Measurements from ENCODE around the gene CERS4. TPM values are rescaled to one million over a fixed set of nuclear protein-coding genes. Genes with fewer than 3 reads are reported as not detected.

CERS4 gene
- total and polyA plus RNA-seq, 2 experiments from 2014 or later: 68.5 to 109 TPM

DNA sequence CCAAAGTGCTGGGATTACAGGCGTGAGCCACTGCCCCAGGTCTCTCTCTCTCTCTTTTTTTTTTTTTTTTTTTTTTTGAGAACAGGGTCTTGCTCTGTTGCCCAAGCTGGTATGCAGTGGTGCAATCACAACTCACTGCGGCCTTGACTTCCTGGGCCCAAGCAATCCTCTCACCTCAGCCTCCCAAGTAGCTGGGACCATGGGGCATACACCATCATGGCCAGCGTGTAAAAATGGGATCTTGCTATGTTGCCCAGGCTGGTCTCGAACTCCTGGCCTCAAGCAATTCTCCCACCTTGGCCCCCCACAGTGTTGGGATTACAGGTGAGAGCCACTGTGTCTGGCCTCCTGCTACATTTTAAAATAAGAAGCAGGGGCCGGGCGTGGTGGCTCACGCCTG, 40.6 kb upstream of the CERS4 start:
- Mint-ChIP-seq H3K27me3 (ENCODE audit: insufficient read depth, low read depth, poor library complexity) (no peaks in the 10 kb centered on the region), H3K4me3 (no peak overlapping the region), H3K9me3 (no peaks in the 10 kb centered on the region), H3K36me3 (ENCODE audit: low read depth) (no peaks in the 10 kb centered on the region), H3K4me1 (peaks cover 6% of the 10 kb centered on the region; the same call in 2 of the 3 replicates), H3K27ac (no peak overlapping the region)
- H3K4me3 ChIP-seq: no peak overlapping the region
- H4K20me1 ChIP-seq (replicated peaks; ENCODE audit: insufficient read depth): no peaks in the 10 kb centered on the region
- H3K4me2 ChIP-seq: no peak overlapping the region
- no peaks in the 10 kb centered on the region for H3K9me2 ChIP-seq (ENCODE audit: insufficient read depth)
- no peaks in the 10 kb centered on the region for H3K79me2 ChIP-seq (replicated peaks; ENCODE audit: insufficient read depth)
- no peak overlapping the region for H2AFZ ChIP-seq
- 0 out of 2 replicates have a peak, but pooled peaks cover 6% of the 10 kb centered on the region for H3F3A ChIP-seq (replicated peaks; ENCODE audit: low read depth)
- H3K36me3 ChIP-seq (ENCODE audit: insufficient read depth): no peaks in the 10 kb centered on the region
- no peak overlapping the region for H3K27ac ChIP-seq (ENCODE audit: low read depth)
- DNase-seq (ENCODE audit: low spot score) (no peak), ATAC-seq (no peak)
- no peaks in the 10 kb centered on the region for H3K27me3 ChIP-seq (ENCODE audit: insufficient read depth)
- H3K4me1 ChIP-seq (ENCODE audit: insufficient read depth): peaks cover 7% of the 10 kb centered on the region; the same call in 1 of the 2 replicates
- no peak for TF ChIP-seq EZH2 (IDR thresholded peaks at IDR 0.05; ENCODE audit: low read depth, unreplicated experiment)
- no peak for TF ChIP-seq CTCF (conservative IDR thresholded peaks at IDR 0.05; ENCODE audit: low read depth in 2 of 2)
- TF ChIP-seq CREB1 (CRISPR knock-in tag; IDR thresholded peaks at IDR 0.05; ENCODE audit: low read depth): no peak
- TF ChIP-seq NANOG (IDR thresholded peaks at IDR 0.05; ENCODE audit: borderline replicate concordance): no peak
- no peak for TF ChIP-seq ZNF331 (CRISPR knock-in tag; IDR thresholded peaks at IDR 0.05; ENCODE audit: low read depth)
- TF ChIP-seq, protein P1, sequence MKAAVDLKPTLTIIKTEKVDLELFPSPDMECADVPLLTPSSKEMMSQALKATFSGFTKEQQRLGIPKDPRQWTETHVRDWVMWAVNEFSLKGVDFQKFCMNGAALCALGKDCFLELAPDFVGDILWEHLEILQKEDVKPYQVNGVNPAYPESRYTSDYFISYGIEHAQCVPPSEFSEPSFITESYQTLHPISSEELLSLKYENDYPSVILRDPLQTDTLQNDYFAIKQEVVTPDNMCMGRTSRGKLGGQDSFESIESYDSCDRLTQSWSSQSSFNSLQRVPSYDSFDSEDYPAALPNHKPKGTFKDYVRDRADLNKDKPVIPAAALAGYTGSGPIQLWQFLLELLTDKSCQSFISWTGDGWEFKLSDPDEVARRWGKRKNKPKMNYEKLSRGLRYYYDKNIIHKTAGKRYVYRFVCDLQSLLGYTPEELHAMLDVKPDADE (IDR thresholded peaks at IDR 0.05): no peak
- TF ChIP-seq JUNB (IDR thresholded peaks at IDR 0.05; ENCODE audit: unreplicated experiment): no peak
- TF ChIP-seq STAT1 (IDR thresholded peaks at IDR 0.05; ENCODE audit: unreplicated experiment): no peak
- TF ChIP-seq ZNF114 (CRISPR knock-in tag; IDR thresholded peaks at IDR 0.05): no peak
- TF ChIP-seq POLR2AphosphoS5 (IDR thresholded peaks at IDR 0.05; ENCODE audit: low read depth): no peak
- no peak for TF ChIP-seq EZH2phosphoT487 (IDR thresholded peaks at IDR 0.05; ENCODE audit: unreplicated experiment)
- TF ChIP-seq ZNF462 (CRISPR knock-in tag; IDR thresholded peaks at IDR 0.05): no peak
- TF ChIP-seq, protein P2, sequence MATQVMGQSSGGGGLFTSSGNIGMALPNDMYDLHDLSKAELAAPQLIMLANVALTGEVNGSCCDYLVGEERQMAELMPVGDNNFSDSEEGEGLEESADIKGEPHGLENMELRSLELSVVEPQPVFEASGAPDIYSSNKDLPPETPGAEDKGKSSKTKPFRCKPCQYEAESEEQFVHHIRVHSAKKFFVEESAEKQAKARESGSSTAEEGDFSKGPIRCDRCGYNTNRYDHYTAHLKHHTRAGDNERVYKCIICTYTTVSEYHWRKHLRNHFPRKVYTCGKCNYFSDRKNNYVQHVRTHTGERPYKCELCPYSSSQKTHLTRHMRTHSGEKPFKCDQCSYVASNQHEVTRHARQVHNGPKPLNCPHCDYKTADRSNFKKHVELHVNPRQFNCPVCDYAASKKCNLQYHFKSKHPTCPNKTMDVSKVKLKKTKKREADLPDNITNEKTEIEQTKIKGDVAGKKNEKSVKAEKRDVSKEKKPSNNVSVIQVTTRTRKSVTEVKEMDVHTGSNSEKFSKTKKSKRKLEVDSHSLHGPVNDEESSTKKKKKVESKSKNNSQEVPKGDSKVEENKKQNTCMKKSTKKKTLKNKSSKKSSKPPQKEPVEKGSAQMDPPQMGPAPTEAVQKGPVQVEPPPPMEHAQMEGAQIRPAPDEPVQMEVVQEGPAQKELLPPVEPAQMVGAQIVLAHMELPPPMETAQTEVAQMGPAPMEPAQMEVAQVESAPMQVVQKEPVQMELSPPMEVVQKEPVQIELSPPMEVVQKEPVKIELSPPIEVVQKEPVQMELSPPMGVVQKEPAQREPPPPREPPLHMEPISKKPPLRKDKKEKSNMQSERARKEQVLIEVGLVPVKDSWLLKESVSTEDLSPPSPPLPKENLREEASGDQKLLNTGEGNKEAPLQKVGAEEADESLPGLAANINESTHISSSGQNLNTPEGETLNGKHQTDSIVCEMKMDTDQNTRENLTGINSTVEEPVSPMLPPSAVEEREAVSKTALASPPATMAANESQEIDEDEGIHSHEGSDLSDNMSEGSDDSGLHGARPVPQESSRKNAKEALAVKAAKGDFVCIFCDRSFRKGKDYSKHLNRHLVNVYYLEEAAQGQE (IDR thresholded peaks at IDR 0.05; ENCODE audit: unreplicated experiment): no peak
